CD4-positive, alpha-beta memory T cell (primary cell): Measurements from ENCODE around the gene PGC. TPM values are rescaled to one million over a fixed set of nuclear protein-coding genes. Genes with fewer than 3 reads are reported as not detected.

Experiments used
- CTCF ChIA-PET: fragments of 350-600 bp; sonication (Branson Sonifier 250); formaldehyde crosslinking; loops from one replicate; lab custom pipeline; 2021; ENCODE audit warnings: inconsistent platforms; ENCODE audit not compliant: partially characterized antibody; lab: Charles Lee
- POLR2A ChIA-PET: fragments of 350-600 bp; sonication (Branson Sonifier 250); formaldehyde crosslinking; loops from one replicate; lab custom pipeline; 2021; ENCODE audit not compliant: partially characterized antibody; lab: Charles Lee
- DNase-seq, 5 donors: peaks; one replicate each; pipeline versions ENCODE4 v3.0.0 to v3.0.0-alpha.2; 2020 to 2022; ENCODE audit warnings: mixed read lengths in 1 of 5
- H3K27ac ChIP-seq: one replicate; pipeline ENCODE4 v1.7.0; 2013; ENCODE audit warnings: low read depth, low read length
- H3K27me3 ChIP-seq: 2 replicates; pipeline ENCODE4 v1.7.0; 2013; ENCODE audit warnings: mild to moderate bottlenecking, low read length, moderate library complexity; ENCODE audit not compliant: insufficient read depth
- H3K36me3 ChIP-seq: 2 replicates; pipeline ENCODE4 v1.7.0; 2013; ENCODE audit warnings: mild to moderate bottlenecking, low read length, moderate library complexity; ENCODE audit not compliant: insufficient read depth
- H3K4me1 ChIP-seq: 2 replicates; pipeline ENCODE4 v1.7.0; 2013; ENCODE audit warnings: mild to moderate bottlenecking, low read length, moderate library complexity; ENCODE audit not compliant: insufficient read depth
- H3K4me3 ChIP-seq, 2 donors: one replicate each; pipeline ENCODE4 v1.7.0; 2013; ENCODE audit warnings: low read length in 2 of 2, mild to moderate bottlenecking in 1 of 2
- H3K9me3 ChIP-seq, 2 donors: one replicate each; pipeline ENCODE4 v1.7.0; 2013; ENCODE audit warnings: low read length in 2 of 2, control low read depth in 1 of 2; ENCODE audit not compliant: control insufficient read depth in 1 of 2
- H3K27ac Mint-ChIP-seq, 7 donors: one replicate each; pipeline ENCODE4 v1.8.0; 2020 to 2021; ENCODE audit warnings: mixed read lengths in 7 of 7, mild to moderate bottlenecking in 6 of 7, inconsistent platforms in 3 of 7, moderate library complexity in 3 of 7
- H3K27me3 Mint-ChIP-seq, 2 donors: one replicate each; pipeline ENCODE4 v1.8.0; 2020 to 2021; ENCODE audit warnings: mixed read lengths in 2 of 2
- H3K36me3 Mint-ChIP-seq, 2 donors: one replicate each; pipeline ENCODE4 v1.8.0; 2020 to 2021; ENCODE audit warnings: mixed read lengths in 2 of 2, inconsistent platforms in 1 of 2, mild to moderate bottlenecking in 1 of 2
- H3K4me1 Mint-ChIP-seq, 4 donors: one replicate each; pipeline ENCODE4 v1.8.0; 2020 to 2021; ENCODE audit warnings: mixed read lengths in 4 of 4, mild to moderate bottlenecking in 1 of 4
- H3K4me3 Mint-ChIP-seq, 8 donors: one replicate each; pipeline ENCODE4 v1.8.0; 2020 to 2021; ENCODE audit warnings: mixed read lengths in 8 of 8, mild to moderate bottlenecking in 7 of 8, moderate library complexity in 6 of 8, inconsistent platforms in 3 of 8
- H3K9me3 Mint-ChIP-seq, 8 donors: one replicate each; pipeline ENCODE4 v1.8.0; 2020 to 2021; ENCODE audit warnings: mixed read lengths in 8 of 8, mild to moderate bottlenecking in 5 of 8, inconsistent platforms in 3 of 8, moderate library complexity in 1 of 8
- intact Hi-C: fragments of 100-400 bp; cut with micrococcal nuclease; formaldehyde crosslinking; loops from one replicate; pipeline ENCODE4 v1.15.1; 2023
- polyA plus RNA-seq, 2 donors: library from polyadenylated mRNA; unstranded; fragments of 300-500 nt; fragmentation: Illumina TruSeq; gene quantifications; one replicate each; pipeline ENCODE4 v1.2.3, GENCODE V29; 2021
- total RNA-seq, 2 experiments: library from RNA; stranded (reverse); gene quantifications; one replicate each; pipeline ENCODE4 v1.2.3, GENCODE V29; 2021

Gene PGC
- total and polyA plus RNA-seq, 4 experiments from 2014 or later: not detected

GRCh38 chr6:41709375-41709774 lies 37.8 kb downstream of the PGC start:
- H3K36me3 Mint-ChIP-seq: peaks cover 0 to 1% of the 10 kb centered on the region in 2 donors
- peaks cover 35% of the 10 kb centered on the region for H3K4me1 ChIP-seq
- peak overlapping the region in 1 of 7 donors; percentile 42 for H3K27ac Mint-ChIP-seq
- H3K4me1 Mint-ChIP-seq: peaks cover 28 to 61% (median 37%) of the 10 kb centered on the region in 4 donors
- DNase-seq: no peak
- POLR2A ChIA-PET: interaction anchor here (5.1 kb wide), 1 partner anchor 24 kb away, joined by 34 read pairs; the partner anchor contains the start of gene TFEB
- H3K4me3 ChIP-seq: no peak overlapping the region
- CTCF ChIA-PET: interaction anchor here (0.9 kb wide), 1 partner anchor 26 kb away, joined by 4 read pairs; no protein-coding TSS in a partner anchor
- H3K9me3 Mint-ChIP-seq: peaks cover 0 to 2% (median 0%) of the 10 kb centered on the region in 8 donors
- intact Hi-C loops: no loop called here
- no peaks in the 10 kb centered on the region for H3K36me3 ChIP-seq
- no peak overlapping the region for H3K4me3 Mint-ChIP-seq
- no peaks in the 10 kb centered on the region for H3K9me3 ChIP-seq
- H3K27me3 Mint-ChIP-seq: no peaks in the 10 kb centered on the region
- no peak overlapping the region for H3K27ac ChIP-seq
- no peaks in the 10 kb centered on the region for H3K27me3 ChIP-seq

GRCh38 chr6:41708856-41709255 lies 38.3 kb downstream of the PGC start:
- H3K27ac ChIP-seq: no peak overlapping the region
- H3K27me3 Mint-ChIP-seq: no peaks in the 10 kb centered on the region
- H3K27ac Mint-ChIP-seq: peak overlapping the region in 4 of 7 donors; percentile 51 to 74 (median 68)
- H3K9me3 Mint-ChIP-seq: peaks cover 0 to 2% (median 0%) of the 10 kb centered on the region in 8 donors
- peaks cover 28 to 61% (median 36%) of the 10 kb centered on the region in 4 donors for H3K4me1 Mint-ChIP-seq
- H3K9me3 ChIP-seq: no peaks in the 10 kb centered on the region
- H3K4me3 Mint-ChIP-seq: peak overlapping the region in 1 of 8 donors; percentile 22
- POLR2A ChIA-PET: interaction anchor here (5.1 kb wide), 1 partner anchor 25 kb away, joined by 34 read pairs; the partner anchor contains the start of gene TFEB
- no peak overlapping the region for H3K4me3 ChIP-seq
- H3K36me3 Mint-ChIP-seq: no peaks in the 10 kb centered on the region
- peaks cover 35% of the 10 kb centered on the region for H3K4me1 ChIP-seq
- intact Hi-C loops: no loop called here
- no peak for DNase-seq
- CTCF ChIA-PET: interaction anchor here (0.9 kb wide), 1 partner anchor 25 kb away, joined by 4 read pairs; no protein-coding TSS in a partner anchor
- no peaks in the 10 kb centered on the region for H3K36me3 ChIP-seq
- H3K27me3 ChIP-seq: no peaks in the 10 kb centered on the region

- Mint-ChIP-seq H3K27ac (peak overlapping the region; percentile 57 to 87 (median 78)), H3K9me3 (peaks cover 0 to 2% (median 0%) of the 10 kb centered on the region in 8 donors), H3K27me3 (no peaks in the 10 kb centered on the region), H3K36me3 (no peaks in the 10 kb centered on the region), H3K4me3 (peak overlapping the region; percentile 31 to 86 (median 77)), H3K4me1 (peaks cover 28 to 61% (median 37%) of the 10 kb centered on the region in 4 donors)
- intact Hi-C loops: loop anchor here (1.0 to 2.0 kb wide), 2 partner anchors 28 to 69 kb away; partner anchors contain the start of gene TFEB
- H3K4me1 ChIP-seq: peaks cover 35% of the 10 kb centered on the region
- H3K27me3 ChIP-seq: no peaks in the 10 kb centered on the region
- DNase-seq: peak; percentile 44 to 57 (median 50)
- ChIA-PET POLR2A (interaction anchor here (5.1 kb wide), 1 partner anchor 26 kb away, joined by 34 read pairs; the partner anchor contains the start of gene TFEB), CTCF (no interaction called here)
- peak overlapping the region; percentile 29 for H3K27ac ChIP-seq
- no peak overlapping the region for H3K4me3 ChIP-seq
- H3K9me3 ChIP-seq: no peaks in the 10 kb centered on the region
- no peaks in the 10 kb centered on the region for H3K36me3 ChIP-seq
Observed at GRCh38 chr6:41707565-41708200, 39.5 kb downstream of the PGC start.

GRCh38 chr6:41706876-41707564 lies 40.2 kb downstream of the PGC start:
- Histone ChIP-seq H3K4me3 (no peak overlapping the region), H3K4me1 (peaks cover 35% of the 10 kb centered on the region), H3K27ac (peak overlapping the region; percentile 29), H3K9me3 (no peaks in the 10 kb centered on the region), H3K36me3 (no peaks in the 10 kb centered on the region), H3K27me3 (no peaks in the 10 kb centered on the region)
- DNase-seq: no peak
- H3K27ac Mint-ChIP-seq: peak overlapping the region; percentile 12 to 87 (median 75)
- POLR2A ChIA-PET: interaction anchor here (5.1 kb wide), 1 partner anchor 27 kb away, joined by 34 read pairs; the partner anchor contains the start of gene TFEB
- H3K9me3 Mint-ChIP-seq: peaks cover 0 to 2% (median 0%) of the 10 kb centered on the region in 8 donors
- peaks cover 28 to 61% (median 37%) of the 10 kb centered on the region in 4 donors for H3K4me1 Mint-ChIP-seq
- H3K27me3 Mint-ChIP-seq: no peaks in the 10 kb centered on the region
- CTCF ChIA-PET: interaction anchor here (3.3 kb wide), 1 partner anchor 27 kb away, joined by 13 read pairs; no protein-coding TSS in a partner anchor
- H3K4me3 Mint-ChIP-seq: peak overlapping the region in 7 of 8 donors; percentile 14 to 86 (median 70)
- no peaks in the 10 kb centered on the region for H3K36me3 Mint-ChIP-seq
- intact Hi-C loops: loop anchor here (1.0 to 2.0 kb wide), 2 partner anchors 28 to 70 kb away; partner anchors contain the start of gene TFEB

- peak; percentile 21 to 64 (median 31) for DNase-seq
- intact Hi-C loops: loop anchor here (2.0 kb wide), 1 partner anchor 71 kb away; no protein-coding TSS in a partner anchor
- POLR2A ChIA-PET: interaction anchor here (5.1 kb wide), 1 partner anchor 28 kb away, joined by 34 read pairs; the partner anchor contains the start of gene TFEB
- Mint-ChIP-seq H3K4me3 (peak overlapping the region in 3 of 8 donors; percentile 63 to 86 (median 70)), H3K4me1 (peaks cover 28 to 61% (median 39%) of the 10 kb centered on the region in 4 donors), H3K9me3 (peaks cover 0 to 2% (median 0%) of the 10 kb centered on the region in 8 donors), H3K27me3 (no peaks in the 10 kb centered on the region), H3K27ac (peak overlapping the region in 6 of 7 donors; percentile 8 to 81 (median 60)), H3K36me3 (no peaks in the 10 kb centered on the region)
- CTCF ChIA-PET: interaction anchor here (1.2 to 3.3 kb wide), 3 partner anchors 10 to 27 kb away, joined by 4 to 13 read pairs (median 9); no protein-coding TSS in a partner anchor
- Histone ChIP-seq H3K27ac (no peak overlapping the region), H3K4me1 (peaks cover 35% of the 10 kb centered on the region), H3K36me3 (no peaks in the 10 kb centered on the region), H3K27me3 (no peaks in the 10 kb centered on the region), H3K4me3 (no peak overlapping the region), H3K9me3 (no peaks in the 10 kb centered on the region)
Observed at GRCh38 chr6:41705996-41706835, 41.0 kb downstream of the PGC start.

- Mint-ChIP-seq H3K9me3 (peaks cover 0 to 2% (median 0%) of the 10 kb centered on the region in 8 donors), H3K36me3 (no peaks in the 10 kb centered on the region), H3K4me1 (peaks cover 24 to 53% (median 38%) of the 10 kb centered on the region in 4 donors), H3K27ac (peak overlapping the region in 3 of 7 donors; percentile 46 to 72 (median 50)), H3K27me3 (no peaks in the 10 kb centered on the region), H3K4me3 (no peak overlapping the region)
- ChIA-PET POLR2A (interaction anchor here (5.1 kb wide), 1 partner anchor 28 kb away, joined by 34 read pairs; the partner anchor contains the start of gene TFEB), CTCF (interaction anchor here (1.2 to 3.3 kb wide), 4 partner anchors 11 to 28 kb away, joined by 4 to 13 read pairs (median 6); no protein-coding TSS in a partner anchor)
- intact Hi-C loops: no loop called here
- Histone ChIP-seq H3K36me3 (no peaks in the 10 kb centered on the region), H3K4me3 (no peak overlapping the region), H3K27ac (no peak overlapping the region), H3K27me3 (no peaks in the 10 kb centered on the region), H3K9me3 (no peaks in the 10 kb centered on the region), H3K4me1 (peaks cover 35% of the 10 kb centered on the region)
- DNase-seq: no peak
Observed at GRCh38 chr6:41705311-41705995, 41.7 kb downstream of the PGC start.
